Activated naive CD4-positive, alpha-beta T cell treated with anti-CD3 and anti-CD28 coated beads, Interleukin-2, amount 10 ng/mL, durations not matched to agents 7 days and 5 days (primary cell): ENCODE data around the gene IL1RAPL2.
"Not testable (repeated sequence)": the region's sequence is repeated elsewhere in the genome, so short reads cannot be mapped to it uniquely, and the experiment has no call there.

Source experiments
- CTCF ChIA-PET: fragments of 350-600 bp; sonication (Branson Sonifier 250); formaldehyde crosslinking; loops from one replicate; lab custom pipeline; 2021; ENCODE audit warnings: antibody characterized with exemption; lab: Charles Lee
- DNase-seq: peaks from one replicate; pipeline ENCODE4 v3.0.0-alpha.2; 2020
- H3K27ac Mint-ChIP-seq: one replicate; pipeline ENCODE4 v1.8.0; 2021; ENCODE audit warnings: mild to moderate bottlenecking, moderate library complexity, mixed read lengths
- H3K27me3 Mint-ChIP-seq: one replicate; pipeline ENCODE4 v1.8.0; 2021; ENCODE audit warnings: mild to moderate bottlenecking, mixed read lengths
- H3K36me3 Mint-ChIP-seq: one replicate; pipeline ENCODE4 v1.8.0; 2021; ENCODE audit warnings: mixed read lengths
- H3K4me1 Mint-ChIP-seq: one replicate; pipeline ENCODE4 v1.8.0; 2021; ENCODE audit warnings: mixed read lengths
- H3K4me3 Mint-ChIP-seq: one replicate; pipeline ENCODE4 v1.8.0; 2021; ENCODE audit warnings: mild to moderate bottlenecking, moderate library complexity, mixed read lengths
- H3K9me3 Mint-ChIP-seq: one replicate; pipeline ENCODE4 v1.8.0; 2021; ENCODE audit warnings: mixed read lengths

IL1RAPL2 gene

GRCh38 chrX:104961926-104962325 lies 395.9 kb downstream of the IL1RAPL2 start:
- H3K4me3 Mint-ChIP-seq, result no peak overlapping the region
- no peaks in the 10 kb centered on the region for H3K9me3 Mint-ChIP-seq
- DNase-seq, result no peak
- no peaks in the 10 kb centered on the region for H3K36me3 Mint-ChIP-seq
- no peaks in the 10 kb centered on the region for H3K4me1 Mint-ChIP-seq
- H3K27me3 Mint-ChIP-seq, result no peaks in the 10 kb centered on the region
- no peak overlapping the region for H3K27ac Mint-ChIP-seq
- CTCF ChIA-PET, result no interaction called here

GRCh38 chrX:104968241-104968640 lies 402.2 kb downstream of the IL1RAPL2 start:
- Mint-ChIP-seq H3K27me3 (no peaks in the 10 kb centered on the region), H3K4me1 (no peaks in the 10 kb centered on the region), H3K9me3 (no peaks in the 10 kb centered on the region), H3K36me3 (no peaks in the 10 kb centered on the region), H3K4me3 (no peak overlapping the region), H3K27ac (no peak overlapping the region)
- CTCF ChIA-PET, result no interaction called here
- no peak for DNase-seq

- H3K36me3 Mint-ChIP-seq, result no peaks in the 10 kb centered on the region
- H3K4me3 Mint-ChIP-seq, result no peak overlapping the region
- H3K27ac Mint-ChIP-seq, result no peak overlapping the region
- CTCF ChIA-PET, result no interaction called here
- no peaks in the 10 kb centered on the region for H3K4me1 Mint-ChIP-seq
- no peaks in the 10 kb centered on the region for H3K27me3 Mint-ChIP-seq
- no peak for DNase-seq
- no peaks in the 10 kb centered on the region for H3K9me3 Mint-ChIP-seq
These were observed 406.7 kb downstream of the IL1RAPL2 start for GRCh38 chrX:104972737-104973136.

- no peaks in the 10 kb centered on the region for H3K9me3 Mint-ChIP-seq
- H3K4me3 Mint-ChIP-seq, result no peak overlapping the region
- no peaks in the 10 kb centered on the region for H3K36me3 Mint-ChIP-seq
- CTCF ChIA-PET, result no interaction called here
- no peak overlapping the region for H3K27ac Mint-ChIP-seq
- DNase-seq, result no peak
- H3K27me3 Mint-ChIP-seq, result no peaks in the 10 kb centered on the region
- H3K4me1 Mint-ChIP-seq, result no peaks in the 10 kb centered on the region
These were observed 421.1 kb downstream of the IL1RAPL2 start for GRCh38 chrX:104987063-104987462.

- Mint-ChIP-seq H3K27me3 (no peaks in the 10 kb centered on the region), H3K27ac (no peak overlapping the region), H3K4me3 (no peak overlapping the region), H3K9me3 (no peaks in the 10 kb centered on the region), H3K36me3 (no peaks in the 10 kb centered on the region), H3K4me1 (no peaks in the 10 kb centered on the region)
- DNase-seq, result no peak
- CTCF ChIA-PET, result no interaction called here
These were observed 422.0 kb downstream of the IL1RAPL2 start for GRCh38 chrX:104988038-104988437.

- H3K27ac Mint-ChIP-seq, result no peak overlapping the region
- H3K9me3 Mint-ChIP-seq, result no peaks in the 10 kb centered on the region
These were observed 429.5 kb downstream of the IL1RAPL2 start for GRCh38 chrX:104995546-104995945.

GRCh38 chrX:105006103-105006502 lies 440.1 kb downstream of the IL1RAPL2 start:
- H3K4me3 Mint-ChIP-seq, result no peak overlapping the region
- H3K27me3 Mint-ChIP-seq, result no peaks in the 10 kb centered on the region
- DNase-seq, result no peak
- H3K9me3 Mint-ChIP-seq, result no peaks in the 10 kb centered on the region
- no peak overlapping the region for H3K27ac Mint-ChIP-seq
- no peaks in the 10 kb centered on the region for H3K36me3 Mint-ChIP-seq
- no peaks in the 10 kb centered on the region for H3K4me1 Mint-ChIP-seq
- CTCF ChIA-PET, result no interaction called here

More at GRCh38 chrX:104995546-104995945, 429.5 kb downstream of the IL1RAPL2 start:
- no peak overlapping the region for H3K4me3 Mint-ChIP-seq
- CTCF ChIA-PET, result no interaction called here
- no peaks in the 10 kb centered on the region for H3K36me3 Mint-ChIP-seq
- H3K27me3 Mint-ChIP-seq, result no peaks in the 10 kb centered on the region
- H3K4me1 Mint-ChIP-seq, result no peaks in the 10 kb centered on the region
- no peak for DNase-seq

- CTCF ChIA-PET, result no interaction called here
- DNase-seq, result no peak
- H3K4me3 Mint-ChIP-seq, result no peak overlapping the region
- no peaks in the 10 kb centered on the region for H3K4me1 Mint-ChIP-seq
- no peak overlapping the region for H3K27ac Mint-ChIP-seq
- no peaks in the 10 kb centered on the region for H3K9me3 Mint-ChIP-seq
- H3K36me3 Mint-ChIP-seq, result no peaks in the 10 kb centered on the region
- no peaks in the 10 kb centered on the region for H3K27me3 Mint-ChIP-seq
These were observed 441.0 kb downstream of the IL1RAPL2 start for GRCh38 chrX:105006996-105007395.

- H3K27ac Mint-ChIP-seq, result no peak overlapping the region
- H3K27me3 Mint-ChIP-seq, result no peaks in the 10 kb centered on the region
- no peak overlapping the region for H3K4me3 Mint-ChIP-seq
- H3K9me3 Mint-ChIP-seq, result no peaks in the 10 kb centered on the region
- no peak for DNase-seq
- CTCF ChIA-PET, result no interaction called here
- no peaks in the 10 kb centered on the region for H3K4me1 Mint-ChIP-seq
- H3K36me3 Mint-ChIP-seq, result no peaks in the 10 kb centered on the region
These were observed 447.7 kb downstream of the IL1RAPL2 start for GRCh38 chrX:105013719-105014118.

- Mint-ChIP-seq H3K27me3 (no peaks in the 10 kb centered on the region), H3K4me1 (no peaks in the 10 kb centered on the region), H3K36me3 (no peaks in the 10 kb centered on the region), H3K4me3 (no peak overlapping the region), H3K9me3 (no peaks in the 10 kb centered on the region), H3K27ac (no peak overlapping the region)
- CTCF ChIA-PET, result no interaction called here
- no peak for DNase-seq
These were observed 451.6 kb downstream of the IL1RAPL2 start for GRCh38 chrX:105017641-105018040.

- Mint-ChIP-seq H3K4me1 (no peaks in the 10 kb centered on the region), H3K36me3 (no peaks in the 10 kb centered on the region), H3K27me3 (no peaks in the 10 kb centered on the region), H3K4me3 (no peak overlapping the region), H3K9me3 (no peaks in the 10 kb centered on the region), H3K27ac (no peak overlapping the region)
- DNase-seq, result no peak
- CTCF ChIA-PET, result no interaction called here
These were observed 452.9 kb downstream of the IL1RAPL2 start for GRCh38 chrX:105018865-105019264.

GRCh38 chrX:105028962-105029361 lies 463.0 kb downstream of the IL1RAPL2 start:
- H3K36me3 Mint-ChIP-seq, H3K27me3 Mint-ChIP-seq, CTCF ChIA-PET, H3K4me3 Mint-ChIP-seq, H3K4me1 Mint-ChIP-seq, DNase-seq, H3K27ac Mint-ChIP-seq, H3K9me3 Mint-ChIP-seq: not testable (repeated sequence)

- Mint-ChIP-seq H3K27me3 (no peaks in the 10 kb centered on the region), H3K4me3 (no peak overlapping the region)
- CTCF ChIA-PET, result no interaction called here
These were observed 472.8 kb downstream of the IL1RAPL2 start for GRCh38 chrX:105038672-105039328.

GRCh38 chrX:105050921-105051320 lies 484.9 kb downstream of the IL1RAPL2 start:
- no peaks in the 10 kb centered on the region for H3K4me1 Mint-ChIP-seq
- no peak overlapping the region for H3K4me3 Mint-ChIP-seq
- no peak for DNase-seq
- CTCF ChIA-PET, result no interaction called here
- no peaks in the 10 kb centered on the region for H3K9me3 Mint-ChIP-seq
- no peak overlapping the region for H3K27ac Mint-ChIP-seq
- no peaks in the 10 kb centered on the region for H3K36me3 Mint-ChIP-seq
- no peaks in the 10 kb centered on the region for H3K27me3 Mint-ChIP-seq

More at GRCh38 chrX:105038672-105039328, 472.8 kb downstream of the IL1RAPL2 start:
- no peak for DNase-seq
- Mint-ChIP-seq H3K4me1 (no peaks in the 10 kb centered on the region), H3K27ac (no peak overlapping the region), H3K36me3 (no peaks in the 10 kb centered on the region), H3K9me3 (no peaks in the 10 kb centered on the region)

GRCh38 chrX:105051364-105051763 lies 485.4 kb downstream of the IL1RAPL2 start:
- Mint-ChIP-seq H3K27ac (no peak overlapping the region), H3K9me3 (no peaks in the 10 kb centered on the region), H3K4me1 (no peaks in the 10 kb centered on the region), H3K27me3 (no peaks in the 10 kb centered on the region), H3K36me3 (no peaks in the 10 kb centered on the region), H3K4me3 (no peak overlapping the region)
- CTCF ChIA-PET, result no interaction called here
- DNase-seq, result no peak
